HG03469 (cell line): ENCODE results near the gene NCOR2.

Experiments
- ATAC-seq: cut with Tn5 transposase; IDR thresholded peaks from one replicate; pipeline ENCODE4 v1.9.1; 2021; ENCODE audit warnings: mild to moderate bottlenecking, moderate library complexity, moderate number of reproducible peaks; ENCODE audit not compliant: unreplicated experiment

Gene NCOR2

DNA sequence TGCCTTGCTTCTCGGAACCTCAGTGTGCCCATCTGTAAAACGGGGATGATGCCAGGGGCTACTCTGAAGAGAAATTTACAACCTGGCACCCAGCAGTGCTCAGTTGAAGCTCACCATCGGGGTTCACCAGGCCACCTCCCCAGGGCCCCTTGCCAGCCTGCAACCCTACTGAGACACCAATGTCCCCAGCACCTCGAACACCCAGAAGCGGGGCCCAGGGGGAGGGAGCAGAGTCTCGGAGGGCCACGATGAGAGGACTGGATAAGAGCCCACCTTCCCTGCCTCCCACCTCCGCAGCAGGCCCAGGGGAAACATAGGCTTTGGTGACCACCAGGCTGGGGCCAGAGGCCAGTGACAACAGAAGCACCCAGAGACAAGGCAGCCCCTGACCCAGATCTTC is 22.4 kb downstream of the NCOR2 start:
- no peak for ATAC-seq

DNA sequence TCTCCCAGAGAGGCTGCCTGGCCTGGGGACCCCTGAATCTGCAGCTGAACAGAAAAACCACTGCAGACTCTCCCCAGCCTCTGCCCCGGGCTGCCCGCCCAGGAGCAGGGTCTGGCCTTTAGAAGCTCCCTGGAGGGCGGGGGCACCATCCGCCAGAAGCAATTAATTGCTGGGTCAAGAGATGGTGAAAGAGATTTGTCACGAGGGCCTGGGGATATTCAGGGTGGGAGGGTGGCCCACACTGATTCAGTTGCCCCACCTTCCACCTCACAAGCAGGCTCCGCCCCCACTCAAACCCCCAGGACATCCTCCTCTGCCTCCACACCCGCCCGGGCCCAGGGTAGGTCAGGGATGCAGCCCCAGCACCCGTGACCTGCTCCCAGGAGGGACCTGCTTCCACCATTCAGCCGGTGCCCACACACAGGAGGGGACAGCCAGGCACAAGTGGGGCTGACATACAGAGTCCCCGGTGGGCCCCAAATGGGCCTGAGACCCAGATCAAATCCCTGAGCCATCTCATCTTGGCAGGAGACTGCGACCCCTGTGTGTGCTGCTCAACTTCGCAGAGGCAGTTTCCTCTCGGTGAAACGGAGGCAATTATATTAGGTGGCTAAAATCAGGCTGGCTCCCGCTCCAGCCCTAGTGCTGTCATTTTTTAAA is 23.0 kb downstream of the NCOR2 start:
- no peak for ATAC-seq

DNA sequence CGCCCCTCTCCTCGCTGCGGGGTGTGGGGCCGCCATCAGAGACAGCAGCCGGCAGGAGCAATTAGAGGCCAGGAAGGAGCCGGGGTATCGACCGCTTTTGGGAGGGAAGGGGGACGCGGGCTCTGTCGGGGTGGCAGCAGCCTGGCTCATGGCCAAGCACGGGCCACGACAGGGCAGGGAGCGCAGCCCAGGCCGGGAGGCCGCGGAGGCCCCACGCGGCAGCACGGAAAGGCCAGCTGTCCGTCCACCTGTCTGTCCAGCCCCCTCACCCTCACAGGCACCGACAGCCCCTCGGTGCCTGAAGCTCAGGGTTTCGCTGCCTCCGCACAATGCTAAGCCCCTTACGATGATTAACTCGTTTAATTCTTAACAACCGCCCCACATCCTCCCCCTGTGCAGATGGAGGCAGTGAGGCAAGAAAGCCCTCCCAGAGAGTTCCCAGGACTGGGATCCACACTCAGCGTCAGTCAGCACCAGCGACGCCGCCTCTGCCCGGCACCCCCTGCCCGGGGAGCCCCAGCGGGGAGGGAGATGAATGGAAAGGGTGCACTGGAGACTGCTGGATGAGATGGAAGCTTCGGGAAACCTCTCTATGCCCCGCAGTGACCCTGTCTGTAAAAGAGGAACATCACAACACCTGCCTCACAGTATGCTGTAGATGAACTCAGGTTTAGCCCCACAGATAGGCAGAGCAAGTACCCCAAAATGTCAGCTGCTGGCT is 23.7 kb downstream of the NCOR2 start:
- ATAC-seq = no peak

DNA sequence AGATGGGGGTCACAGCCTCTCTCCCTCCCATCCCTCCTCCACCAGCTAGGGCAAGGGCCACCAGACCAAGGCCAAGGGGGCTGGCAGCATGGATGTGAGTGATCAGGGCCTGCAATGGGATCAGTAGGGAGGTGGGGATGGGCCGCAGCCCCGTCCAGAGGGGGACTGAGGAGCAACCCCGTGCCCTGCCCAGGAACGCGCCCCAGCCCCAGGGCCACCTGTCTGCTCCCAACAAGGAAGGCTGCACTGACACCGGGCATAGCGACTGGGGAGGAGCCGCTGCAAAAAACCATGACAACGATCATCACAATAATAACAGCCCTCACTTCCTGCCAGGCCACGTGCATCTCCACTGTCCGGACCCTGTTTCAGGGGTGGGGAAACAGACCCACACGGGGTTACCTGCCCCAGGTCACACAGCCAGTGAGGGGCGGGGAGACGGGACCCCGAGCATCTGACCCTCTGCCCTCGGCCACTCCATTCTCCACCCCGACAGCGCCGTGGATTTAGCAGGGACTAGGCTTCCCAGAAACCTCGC is 24.3 kb downstream of the NCOR2 start:
- no peak for ATAC-seq

DNA sequence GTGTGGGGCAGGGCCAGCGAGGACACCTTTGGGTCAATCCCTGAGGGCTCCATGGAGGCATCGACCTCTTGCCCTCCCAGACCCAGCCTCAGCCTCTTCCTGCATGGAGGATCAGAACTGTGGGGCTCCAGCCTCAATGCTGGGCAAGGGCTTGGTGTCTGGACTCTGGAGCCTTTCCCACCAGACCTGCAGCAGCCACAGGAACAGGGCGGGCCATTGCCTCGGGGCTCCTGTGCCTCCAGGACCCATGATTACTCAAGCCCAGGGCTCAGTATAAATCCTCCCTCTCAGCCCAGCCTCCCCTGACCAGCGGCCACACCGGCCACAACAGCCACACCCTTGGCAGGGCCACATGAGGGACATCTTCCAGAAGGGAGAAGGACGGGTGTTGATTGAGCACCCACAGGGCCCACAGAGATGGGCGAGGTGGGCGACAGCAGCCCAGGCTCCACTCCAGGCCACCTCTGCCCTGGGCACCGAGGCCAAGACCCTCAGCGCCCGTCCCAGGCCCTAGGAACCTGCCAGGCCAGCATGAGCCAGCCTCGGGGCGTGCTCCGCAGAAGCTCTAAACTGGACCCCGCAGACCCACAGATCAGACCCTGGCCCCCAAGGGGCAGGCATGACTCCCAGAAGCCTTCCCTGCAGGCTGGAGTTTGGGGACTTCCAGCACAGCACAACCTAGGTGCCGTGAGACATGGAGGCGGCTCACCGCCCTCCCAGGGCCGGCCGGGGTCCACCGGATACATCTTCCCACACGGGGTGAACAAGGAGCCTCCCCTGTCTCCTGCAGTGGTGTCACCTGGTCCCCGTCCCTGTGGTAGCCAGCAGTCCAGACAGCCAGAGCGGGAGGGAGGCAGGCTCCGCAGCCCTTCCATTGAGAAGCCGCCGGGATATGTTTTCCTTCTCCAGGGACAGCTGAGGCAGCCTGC is 25.1 kb downstream of the NCOR2 start:
- ATAC-seq = no peak

DNA sequence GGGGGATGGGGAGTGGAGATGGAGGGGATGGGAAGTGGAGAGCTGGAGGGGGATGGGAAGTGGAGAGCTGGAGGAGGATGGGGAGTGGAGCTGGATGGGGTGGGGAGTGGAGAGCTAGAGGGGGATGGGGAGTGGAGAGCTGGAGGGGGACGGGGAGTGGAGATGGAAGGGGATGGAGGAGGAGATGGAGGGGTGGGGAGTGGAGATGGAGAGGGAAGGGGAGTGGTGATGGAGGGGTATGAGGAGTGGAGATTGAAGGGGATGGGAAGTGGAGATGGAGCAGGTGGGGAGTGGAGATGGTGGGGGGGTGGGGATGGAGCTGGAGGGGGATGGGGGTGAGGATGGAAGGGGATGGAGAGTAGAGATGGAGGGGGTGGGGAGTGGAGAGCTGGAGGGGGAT is 26.1 kb downstream of the NCOR2 start:
- ATAC-seq = no peak

GRCh38 chr12:124539084-124540041 is 28.0 kb downstream of the NCOR2 start:
- ATAC-seq = no peak

- ATAC-seq = no peak
Observed at GRCh38 chr12:124538194-124539082, 29.0 kb downstream of the NCOR2 start.

DNA sequence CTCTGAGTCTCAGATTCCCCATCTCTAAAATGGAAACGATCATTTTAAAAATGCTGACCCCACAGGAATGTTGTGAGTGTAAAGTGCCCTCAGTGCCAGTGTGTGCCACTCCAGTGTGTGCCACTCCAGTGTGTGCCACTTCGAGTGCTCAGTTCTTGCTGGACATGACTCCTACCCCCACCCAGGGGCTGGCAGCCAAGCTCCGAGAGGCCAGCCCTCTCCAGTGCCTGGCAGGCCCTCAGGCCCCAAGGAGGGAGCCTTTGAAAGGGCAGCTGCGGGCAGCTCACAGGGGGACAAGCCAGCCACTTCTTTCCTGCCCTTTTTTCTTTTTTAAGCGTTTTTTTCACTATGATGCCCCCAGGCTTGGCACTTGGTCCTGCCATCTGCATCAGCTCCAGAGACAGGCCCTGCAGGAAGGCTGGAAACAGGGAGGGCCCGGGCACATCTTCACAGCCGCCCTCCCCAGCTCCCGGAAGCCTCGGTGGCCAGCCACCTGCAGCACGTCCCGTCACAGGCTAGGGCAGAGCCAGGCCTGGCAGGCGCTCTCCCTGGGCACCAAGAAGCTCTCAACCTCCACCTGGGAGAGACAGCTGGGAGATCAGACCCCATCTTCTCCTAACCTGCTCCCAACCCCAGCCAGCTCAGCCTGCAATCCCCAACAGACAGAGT is 29.8 kb downstream of the NCOR2 start:
- no peak for ATAC-seq

GRCh38 chr12:124536641-124537040 is 30.8 kb downstream of the NCOR2 start:
- no peak for ATAC-seq

DNA sequence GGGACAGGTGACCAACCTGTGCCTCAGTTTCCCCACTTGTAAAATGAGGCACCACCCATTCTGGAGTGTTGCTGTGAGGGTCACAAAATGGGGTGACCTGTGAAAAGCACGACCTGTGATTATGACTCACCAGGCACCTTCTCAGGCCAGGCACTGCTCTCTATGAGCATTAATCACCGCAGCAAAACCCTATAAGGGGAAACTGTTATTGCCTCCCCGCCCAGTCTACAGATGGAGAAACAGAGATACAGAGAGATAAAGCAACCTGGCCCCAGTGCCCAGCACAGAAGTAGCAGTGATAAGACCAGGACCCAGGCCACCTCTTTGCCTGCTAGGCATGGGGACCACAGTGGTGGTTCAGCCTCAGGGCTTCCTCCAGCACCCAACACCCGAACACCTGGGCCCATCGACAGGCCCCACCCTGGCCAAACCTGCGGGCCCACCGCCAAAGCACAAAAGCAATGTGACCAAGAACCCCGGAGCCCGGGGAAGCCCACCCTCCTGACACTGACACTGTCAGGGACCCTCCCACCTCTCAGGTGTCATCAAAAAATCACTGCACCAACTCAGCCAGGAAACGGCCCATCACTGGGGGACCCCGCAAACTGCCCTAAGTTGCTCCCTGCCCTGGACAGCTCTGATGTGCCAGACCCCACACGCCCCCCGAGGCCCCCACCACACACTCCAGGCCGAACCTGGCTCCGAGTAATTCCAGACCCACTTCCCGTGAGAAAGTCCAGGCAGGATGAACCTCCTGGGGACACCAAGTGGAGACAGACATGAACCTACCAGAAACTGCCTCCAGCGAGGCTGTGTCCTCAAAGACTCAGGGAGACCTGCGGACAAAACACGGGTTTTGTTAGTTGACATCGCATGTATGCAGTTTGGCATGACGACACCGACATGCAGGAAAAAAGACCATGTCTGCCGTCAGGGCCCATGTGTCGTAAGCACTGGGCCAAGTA is 32.4 kb downstream of the NCOR2 start:
- no peak for ATAC-seq

- ATAC-seq = no peak
Observed at GRCh38 chr12:124533456-124533855, 34.0 kb downstream of the NCOR2 start.

DNA sequence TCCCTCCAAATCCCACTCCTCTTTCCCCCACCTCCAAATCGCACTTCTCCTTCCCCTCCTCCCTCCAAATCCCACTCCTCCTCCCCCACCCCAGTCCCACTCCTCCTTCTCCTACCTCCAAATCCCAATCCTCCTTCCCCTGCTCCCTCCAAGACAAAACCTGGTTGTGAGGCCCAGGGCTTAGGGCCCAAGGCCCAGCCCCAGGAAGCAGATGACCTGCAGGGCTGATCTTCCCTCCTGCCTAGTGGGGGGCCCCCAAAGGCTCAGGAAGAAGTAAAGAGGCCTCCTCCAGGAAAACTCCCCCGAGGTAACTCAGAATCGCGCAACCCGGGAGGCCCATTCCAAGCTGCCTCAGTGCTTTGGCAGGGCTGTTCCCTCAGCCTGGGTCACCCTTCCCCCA is 34.4 kb downstream of the NCOR2 start:
- ATAC-seq = no peak

DNA sequence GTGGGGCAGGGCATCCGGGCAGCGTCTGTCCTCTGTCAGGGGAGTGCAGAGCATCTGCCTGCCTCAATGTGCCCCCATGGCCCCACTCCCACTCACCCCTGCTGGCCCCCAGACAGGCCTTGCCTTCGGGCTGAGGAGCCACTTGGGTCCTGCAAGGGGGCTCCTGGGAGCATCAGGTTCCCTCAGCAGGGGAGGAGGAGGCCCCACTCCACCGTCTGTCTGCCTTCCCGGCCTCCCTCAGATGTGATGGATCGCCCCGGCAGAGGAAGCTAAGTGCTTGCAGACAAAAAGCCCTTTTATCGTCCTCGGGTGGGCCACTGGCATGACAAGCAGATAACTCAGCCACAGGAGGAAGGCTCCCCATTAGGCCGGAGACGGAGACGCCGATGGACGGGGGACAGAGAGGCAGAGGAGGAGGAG is 35.1 kb downstream of the NCOR2 start:
- ATAC-seq = no peak

DNA sequence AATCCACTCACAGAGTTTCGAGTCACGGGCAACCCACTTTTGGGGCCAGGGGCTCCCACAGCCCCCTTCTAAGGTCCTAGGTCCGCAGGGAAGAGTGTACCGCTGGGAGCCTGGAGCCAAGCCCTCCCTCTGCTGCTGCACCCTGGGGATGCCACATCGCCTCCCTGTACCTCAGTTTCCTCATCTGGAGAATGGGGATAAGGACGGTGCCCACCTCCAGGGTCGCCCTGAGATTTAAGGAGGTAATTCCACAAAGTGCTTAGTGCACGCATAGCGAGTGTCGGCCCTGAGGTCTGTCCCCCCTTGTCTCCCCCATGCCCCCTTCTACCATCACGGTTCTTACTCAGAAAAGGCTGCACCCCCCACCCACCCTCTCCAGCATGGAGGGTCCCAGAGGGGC is 35.5 kb downstream of the NCOR2 start:
- no peak for ATAC-seq

GRCh38 chr12:124531281-124531745 is 36.1 kb downstream of the NCOR2 start:
- no peak for ATAC-seq

GRCh38 chr12:124530637-124531263 is 36.7 kb downstream of the NCOR2 start:
- ATAC-seq = no peak
